ENCODE data around the gene PDZRN3.

The PDZRN3 gene

DNA sequence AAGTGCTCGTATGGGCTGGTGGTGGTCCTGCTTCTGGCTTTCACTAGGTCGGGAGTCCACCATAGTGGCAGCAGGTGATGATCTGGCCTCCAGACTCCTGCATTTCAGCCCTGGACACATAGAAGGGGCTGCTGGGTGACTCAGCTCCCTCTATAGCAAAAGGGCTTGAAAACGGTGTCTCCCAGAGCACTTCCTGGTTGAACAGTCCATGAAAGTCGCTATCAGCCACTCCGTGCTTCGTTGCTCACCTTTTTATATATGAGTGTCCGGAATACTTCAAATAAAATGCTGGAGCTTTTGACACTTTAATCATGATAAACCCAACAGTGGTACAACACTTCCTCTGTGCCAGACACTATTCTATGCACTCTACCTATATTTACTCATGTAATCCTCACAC is 213.2 kb downstream of the PDZRN3 start:
- Mint-ChIP-seq H3K27ac (no peak overlapping the region), H3K4me3 (no peak overlapping the region), H3K27me3 (peaks cover 23% of the 10 kb centered on the region), H3K4me1 (no peaks in the 10 kb centered on the region), H3K9me3 (peaks cover 0 to 6% of the 10 kb centered on the region in 2 donors)
- ATAC-seq: no peak
- DNase-seq: no peak

DNA sequence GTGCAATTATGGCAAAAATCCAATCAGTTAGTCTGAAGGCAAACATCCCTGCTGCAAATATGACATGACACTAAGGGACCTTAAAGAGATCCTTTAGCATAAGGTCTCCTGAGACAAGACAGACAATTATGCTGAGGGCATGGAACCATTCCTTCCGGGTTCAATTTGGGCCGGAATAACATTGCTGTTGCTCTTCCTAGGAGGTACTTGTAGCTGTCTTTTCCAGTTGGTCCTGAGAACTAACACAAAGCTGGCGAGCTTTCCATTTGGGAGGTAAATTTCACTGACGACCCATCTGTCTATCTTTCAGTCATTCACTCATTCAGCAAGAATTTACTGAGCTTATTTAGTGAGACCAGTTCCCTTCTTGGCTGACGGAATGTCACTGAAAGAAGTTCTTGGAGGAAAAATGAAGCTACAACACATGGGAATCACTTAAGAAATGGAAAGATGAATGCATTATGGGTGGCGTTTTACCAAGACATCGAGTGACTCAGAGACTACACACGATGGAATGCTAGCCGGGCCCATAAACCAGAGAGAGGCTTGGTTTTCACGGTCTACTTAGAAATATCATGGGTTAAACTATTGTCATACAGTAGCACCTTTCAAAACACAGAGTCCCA is 215.5 kb downstream of the PDZRN3 start:
- Mint-ChIP-seq H3K27ac (no peak overlapping the region), H3K9me3 (peaks cover 0 to 6% of the 10 kb centered on the region in 2 donors), H3K4me1 (no peaks in the 10 kb centered on the region), H3K4me3 (no peak overlapping the region), H3K27me3 (peaks cover 23% of the 10 kb centered on the region)
- DNase-seq (no peak), ATAC-seq (no peak)

DNA sequence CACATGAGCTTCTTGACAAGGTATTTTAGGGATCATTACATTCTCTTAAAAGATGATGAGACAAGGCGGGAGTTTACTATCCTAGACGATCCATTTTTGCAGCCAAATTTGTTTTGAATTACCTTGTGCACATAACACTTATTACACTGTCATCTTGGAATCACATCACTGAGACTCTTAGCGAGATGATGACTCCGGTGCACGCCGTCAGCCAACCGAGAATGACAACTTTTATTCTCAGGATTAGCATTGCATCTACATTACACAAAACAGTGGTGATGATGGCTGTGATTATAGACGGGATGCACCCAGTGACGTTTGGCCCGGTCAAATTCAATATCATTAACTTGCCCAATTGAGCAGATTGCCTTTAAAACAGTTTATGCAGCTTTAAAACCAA is 216.1 kb downstream of the PDZRN3 start:
- ATAC-seq: no peak
- no peak overlapping the region for H3K4me3 Mint-ChIP-seq
- peaks cover 21% of the 10 kb centered on the region for H3K27me3 Mint-ChIP-seq

GRCh38 chr3:73407577-73407976 is 217.2 kb downstream of the PDZRN3 start:
- DNase-seq (no peak), ATAC-seq (no peak)
- Mint-ChIP-seq H3K27ac (no peak overlapping the region), H3K9me3 (no peaks in the 10 kb centered on the region), H3K4me1 (no peaks in the 10 kb centered on the region), H3K27me3 (peaks cover 16% of the 10 kb centered on the region), H3K4me3 (no peak overlapping the region)

More for the DNA sequence above, 216.1 kb downstream of the PDZRN3 start:
- no peak for DNase-seq
- Mint-ChIP-seq H3K9me3 (peaks cover 0 to 5% of the 10 kb centered on the region in 2 donors), H3K4me1 (no peaks in the 10 kb centered on the region), H3K27ac (no peak overlapping the region)

GRCh38 chr3:73405853-73406252 is 218.9 kb downstream of the PDZRN3 start:
- no peak for ATAC-seq
- Mint-ChIP-seq H3K4me3 (no peak overlapping the region), H3K9me3 (no peaks in the 10 kb centered on the region), H3K27me3 (peaks cover 6% of the 10 kb centered on the region), H3K4me1 (no peaks in the 10 kb centered on the region), H3K27ac (no peak overlapping the region)
- no peak for DNase-seq

DNA sequence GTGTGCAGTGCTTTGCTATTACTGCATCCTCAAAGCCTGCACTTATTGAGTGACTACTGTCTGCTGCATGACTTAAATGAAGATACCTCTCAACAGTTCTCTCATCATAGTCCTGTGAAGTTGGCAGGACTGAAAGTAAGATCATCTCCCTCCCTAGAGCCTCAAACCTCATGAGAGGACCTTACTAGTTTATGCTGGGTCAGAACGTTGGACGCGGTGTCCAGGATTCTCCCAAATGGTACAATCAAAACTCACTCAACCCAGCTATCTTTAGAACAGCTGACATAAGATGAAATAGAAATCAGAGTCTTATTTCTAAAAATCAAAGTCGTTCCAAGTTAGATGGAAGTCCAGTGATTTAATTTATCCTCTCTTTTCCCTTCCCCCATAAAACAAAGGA is 219.7 kb downstream of the PDZRN3 start:
- no peak overlapping the region for H3K4me3 Mint-ChIP-seq
- DNase-seq (no peak), ATAC-seq (no peak)
- peaks cover 7% of the 10 kb centered on the region for H3K27me3 Mint-ChIP-seq
- H3K27ac Mint-ChIP-seq: no peak overlapping the region
- H3K9me3 Mint-ChIP-seq: no peaks in the 10 kb centered on the region
- H3K4me1 Mint-ChIP-seq: no peaks in the 10 kb centered on the region

DNA sequence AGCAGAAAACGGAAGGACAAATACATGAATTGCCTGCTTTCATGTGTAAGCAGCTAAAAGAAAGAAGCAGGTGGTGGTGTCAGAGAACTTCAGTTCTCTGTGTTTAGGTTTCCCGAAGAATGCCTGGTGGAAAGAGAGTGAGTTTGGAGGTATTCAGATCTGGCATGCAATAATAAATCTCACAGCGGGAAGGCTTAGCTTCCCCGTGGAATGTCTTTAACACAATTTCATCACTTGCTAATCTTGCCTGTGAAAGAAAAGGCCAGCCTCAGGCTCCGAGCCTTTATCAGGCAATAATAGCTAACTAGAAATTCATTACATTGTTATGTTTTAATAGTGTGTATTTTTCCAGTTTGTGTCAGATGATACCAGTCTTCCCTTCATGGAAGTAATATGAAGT is 220.3 kb downstream of the PDZRN3 start:
- H3K4me3 Mint-ChIP-seq: no peak overlapping the region
- H3K27me3 Mint-ChIP-seq: peaks cover 7% of the 10 kb centered on the region
- H3K9me3 Mint-ChIP-seq: no peaks in the 10 kb centered on the region
- ATAC-seq: no peak
- no peaks in the 10 kb centered on the region for H3K4me1 Mint-ChIP-seq
- H3K27ac Mint-ChIP-seq: no peak overlapping the region
- DNase-seq: no peak

- no peaks in the 10 kb centered on the region for H3K4me1 Mint-ChIP-seq
- no peak for DNase-seq
- H3K27ac Mint-ChIP-seq: no peak overlapping the region
- no peaks in the 10 kb centered on the region for H3K9me3 Mint-ChIP-seq
- H3K27me3 Mint-ChIP-seq: peaks cover 7% of the 10 kb centered on the region
- H3K4me3 Mint-ChIP-seq: no peak overlapping the region
- ATAC-seq: no peak
Measured at GRCh38 chr3:73403444-73403843, 221.3 kb downstream of the PDZRN3 start.

- no peak overlapping the region for H3K4me3 Mint-ChIP-seq
- no peaks in the 10 kb centered on the region for H3K4me1 Mint-ChIP-seq
- DNase-seq (no peak), ATAC-seq (no peak)
- H3K9me3 Mint-ChIP-seq: no peaks in the 10 kb centered on the region
- no peak overlapping the region for H3K27ac Mint-ChIP-seq
- H3K27me3 Mint-ChIP-seq: peaks cover 7% of the 10 kb centered on the region
Measured at GRCh38 chr3:73401616-73402279, 223.0 kb downstream of the PDZRN3 start.

DNA sequence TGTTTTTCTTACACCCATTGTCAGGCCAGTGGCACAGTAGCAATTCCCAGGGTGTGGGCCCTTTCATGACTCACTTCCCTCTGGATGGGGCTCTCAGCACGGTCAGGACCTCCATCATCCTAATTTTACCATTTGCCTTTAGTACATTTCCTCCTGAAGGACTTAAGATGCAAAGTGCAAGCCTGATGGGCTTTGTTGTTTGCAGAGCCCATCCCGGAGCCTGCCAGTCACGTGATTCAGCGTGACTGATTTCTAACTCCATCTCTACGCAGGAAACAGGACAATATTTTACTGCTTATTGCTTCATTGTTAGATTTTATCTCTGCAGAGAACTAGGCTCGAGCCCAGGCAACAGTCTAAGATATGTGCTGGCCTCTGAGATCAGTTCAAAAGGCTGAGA is 223.7 kb downstream of the PDZRN3 start:
- Mint-ChIP-seq H3K27ac (no peak overlapping the region), H3K4me1 (no peaks in the 10 kb centered on the region), H3K4me3 (no peak overlapping the region), H3K27me3 (peaks cover 7% of the 10 kb centered on the region), H3K9me3 (no peaks in the 10 kb centered on the region)
- ATAC-seq (no peak), DNase-seq (no peak)

GRCh38 chr3:73399666-73400253 is 225.0 kb downstream of the PDZRN3 start:
- Mint-ChIP-seq H3K9me3 (no peaks in the 10 kb centered on the region), H3K27ac (no peak overlapping the region), H3K4me1 (no peaks in the 10 kb centered on the region), H3K4me3 (no peak overlapping the region), H3K27me3 (peaks cover 7% of the 10 kb centered on the region)
- ATAC-seq: no peak
- DNase-seq: no peak

DNA sequence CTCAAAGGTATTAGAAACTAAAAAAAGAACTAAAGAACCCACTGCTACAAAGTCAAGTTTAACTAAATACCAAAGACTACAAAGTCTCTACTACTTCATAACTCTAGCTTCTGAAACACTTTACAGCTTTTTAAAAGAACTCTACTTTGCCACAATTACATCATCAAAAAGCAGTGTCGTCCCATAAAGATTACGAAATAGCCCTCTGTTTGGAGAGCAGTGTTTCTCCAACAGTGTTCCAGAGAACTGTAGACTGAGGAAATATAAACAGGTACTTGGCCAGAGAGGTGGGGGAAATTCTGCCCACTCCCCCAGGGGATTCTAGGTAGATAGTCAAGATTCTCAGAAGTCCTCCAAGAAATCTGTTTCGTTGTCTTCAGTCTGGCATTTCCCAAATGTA is 225.6 kb downstream of the PDZRN3 start:
- H3K27me3 Mint-ChIP-seq: peaks cover 7% of the 10 kb centered on the region

GRCh38 chr3:73398084-73398483 is 226.7 kb downstream of the PDZRN3 start:
- no peaks in the 10 kb centered on the region for H3K9me3 Mint-ChIP-seq
- no peak overlapping the region for H3K4me3 Mint-ChIP-seq
- H3K27ac Mint-ChIP-seq: no peak overlapping the region
- ATAC-seq (no peak), DNase-seq (no peak)
- H3K4me1 Mint-ChIP-seq: no peaks in the 10 kb centered on the region
- H3K27me3 Mint-ChIP-seq: peaks cover 7% of the 10 kb centered on the region

More for the DNA sequence above, 225.6 kb downstream of the PDZRN3 start:
- no peak overlapping the region for H3K4me3 Mint-ChIP-seq
- no peaks in the 10 kb centered on the region for H3K9me3 Mint-ChIP-seq
- no peak overlapping the region for H3K27ac Mint-ChIP-seq
- DNase-seq: no peak
- no peak for ATAC-seq
- H3K4me1 Mint-ChIP-seq: no peaks in the 10 kb centered on the region

- Mint-ChIP-seq H3K27me3 (peaks cover 6% of the 10 kb centered on the region), H3K4me3 (no peak overlapping the region), H3K9me3 (no peaks in the 10 kb centered on the region), H3K27ac (no peak overlapping the region), H3K4me1 (no peaks in the 10 kb centered on the region)
- ATAC-seq (no peak), DNase-seq (no peak)
Measured at GRCh38 chr3:73394240-73394639, 230.5 kb downstream of the PDZRN3 start.

DNA sequence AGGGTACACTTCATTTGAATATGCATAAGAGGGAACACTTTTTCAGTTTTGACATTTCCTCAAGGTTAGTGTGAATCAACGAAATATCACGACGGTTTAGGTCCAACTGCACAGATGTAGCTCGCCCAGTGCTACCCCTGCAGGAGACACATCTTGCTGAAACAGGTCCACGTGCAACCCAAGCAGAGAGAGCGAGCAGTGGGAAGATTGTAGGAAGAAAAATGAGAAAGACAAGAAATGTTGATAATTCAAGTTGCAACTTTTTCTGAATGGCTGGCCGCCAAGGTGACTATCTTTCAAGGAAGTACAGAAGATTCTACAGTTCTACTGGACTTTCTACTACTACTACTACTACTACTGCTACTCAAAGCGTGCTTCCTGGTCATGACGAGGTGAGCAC is 231.7 kb downstream of the PDZRN3 start:
- H3K4me1 Mint-ChIP-seq: no peaks in the 10 kb centered on the region
- ATAC-seq (no peak), DNase-seq (no peak)
- no peaks in the 10 kb centered on the region for H3K9me3 Mint-ChIP-seq
- peaks cover 6% of the 10 kb centered on the region for H3K27me3 Mint-ChIP-seq
- H3K4me3 Mint-ChIP-seq: no peak overlapping the region
- no peak overlapping the region for H3K27ac Mint-ChIP-seq

- H3K9me3 Mint-ChIP-seq: no peaks in the 10 kb centered on the region
- no peak overlapping the region for H3K27ac Mint-ChIP-seq
- H3K4me3 Mint-ChIP-seq: no peak overlapping the region
- DNase-seq (no peak), ATAC-seq (no peak)
- H3K4me1 Mint-ChIP-seq: no peaks in the 10 kb centered on the region
- peaks cover 6% of the 10 kb centered on the region for H3K27me3 Mint-ChIP-seq
Measured at GRCh38 chr3:73391984-73392383, 232.8 kb downstream of the PDZRN3 start.

All from stimulated activated naive CD8-positive, alpha-beta T cell treated with anti-CD3 and anti-CD28 coated beads, Interleukin-15, amount 100 ng/mL, for 72 hours (primary cell).